Peyer's patch (tissue), 4 donors: ENCODE measurements around the gene ZNFX1.

Experiments used
- POLR2A ChIP-seq, 2 donors: fragments of 450-650 bp; IDR thresholded peaks; one replicate each; pipeline ENCODE4 v1.5.1; 2017; ENCODE audit warnings: antibody characterized with exemption in 2 of 2, mild to moderate bottlenecking in 2 of 2, moderate library complexity in 2 of 2
- TF ChIP-seq, protein P1 (sequence below), 6 experiments: fragments of 450-650 bp in 4 of 6; fragments of 200-600 bp in 2 of 6; sonication (generic) in 1 of 6; IDR thresholded peaks; one replicate each; pipeline ENCODE4 v1.5.1; 2017 to 2019; ENCODE audit warnings: antibody characterized with exemption in 6 of 6, mild to moderate bottlenecking in 3 of 6, moderate library complexity in 1 of 6

DNA sequence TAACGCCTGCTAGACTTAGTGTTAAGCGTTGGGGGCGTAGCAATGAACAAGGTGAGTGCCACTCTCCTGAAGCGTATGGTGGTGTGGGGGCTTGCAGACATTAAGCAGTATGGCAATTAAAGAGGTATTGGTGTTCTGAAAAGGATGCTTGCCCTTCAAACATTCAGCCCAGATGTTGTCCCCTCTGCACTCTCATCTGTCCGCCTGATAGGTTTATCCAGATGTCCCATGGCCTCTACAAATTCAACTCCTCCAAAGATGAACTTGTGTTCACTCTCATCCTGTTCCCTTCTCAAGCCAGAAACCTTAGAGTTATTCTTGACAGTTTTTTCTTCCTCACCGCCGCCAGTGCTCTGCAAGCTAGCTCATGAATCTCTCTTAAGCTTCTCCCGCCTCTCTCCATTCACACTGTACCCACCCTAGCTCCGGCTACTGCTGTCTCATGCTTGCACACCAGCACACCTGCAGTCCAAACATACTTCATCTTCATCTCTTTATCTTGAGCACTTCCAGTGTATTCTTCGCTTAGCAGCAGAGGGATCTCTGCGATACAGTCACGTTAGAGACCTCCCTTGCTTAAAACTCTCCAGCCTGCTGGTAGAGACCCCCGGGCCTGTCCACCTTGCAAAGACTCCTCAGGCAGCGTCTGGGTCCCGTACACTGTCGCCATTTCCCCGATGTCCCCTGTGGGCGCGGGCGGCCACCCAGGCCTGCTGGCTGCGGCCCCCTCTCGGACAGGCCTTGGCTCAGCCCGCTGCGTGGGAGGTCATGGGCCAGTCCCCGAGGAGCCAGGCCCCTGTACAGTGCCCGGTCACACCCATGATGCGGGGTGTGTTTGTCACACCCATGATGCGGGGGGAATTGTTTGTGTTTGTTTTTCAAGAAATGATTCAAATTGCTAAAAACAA lies 57.7 kb downstream of the ZNFX1 start:
- TF ChIP-seq, protein P1, sequence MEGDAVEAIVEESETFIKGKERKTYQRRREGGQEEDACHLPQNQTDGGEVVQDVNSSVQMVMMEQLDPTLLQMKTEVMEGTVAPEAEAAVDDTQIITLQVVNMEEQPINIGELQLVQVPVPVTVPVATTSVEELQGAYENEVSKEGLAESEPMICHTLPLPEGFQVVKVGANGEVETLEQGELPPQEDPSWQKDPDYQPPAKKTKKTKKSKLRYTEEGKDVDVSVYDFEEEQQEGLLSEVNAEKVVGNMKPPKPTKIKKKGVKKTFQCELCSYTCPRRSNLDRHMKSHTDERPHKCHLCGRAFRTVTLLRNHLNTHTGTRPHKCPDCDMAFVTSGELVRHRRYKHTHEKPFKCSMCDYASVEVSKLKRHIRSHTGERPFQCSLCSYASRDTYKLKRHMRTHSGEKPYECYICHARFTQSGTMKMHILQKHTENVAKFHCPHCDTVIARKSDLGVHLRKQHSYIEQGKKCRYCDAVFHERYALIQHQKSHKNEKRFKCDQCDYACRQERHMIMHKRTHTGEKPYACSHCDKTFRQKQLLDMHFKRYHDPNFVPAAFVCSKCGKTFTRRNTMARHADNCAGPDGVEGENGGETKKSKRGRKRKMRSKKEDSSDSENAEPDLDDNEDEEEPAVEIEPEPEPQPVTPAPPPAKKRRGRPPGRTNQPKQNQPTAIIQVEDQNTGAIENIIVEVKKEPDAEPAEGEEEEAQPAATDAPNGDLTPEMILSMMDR (IDR thresholded peaks at IDR 0.05), result no peak
- no peak for TF ChIP-seq POLR2A (IDR thresholded peaks at IDR 0.05)
